Cardiac muscle cell (in vitro differentiated cells and primary cell): Measurements from ENCODE around the gene HAT1. TPM values are rescaled to one million over a fixed set of nuclear protein-coding genes. Genes with fewer than 3 reads are reported as not detected.

Experiments used
- DNase-seq, 2 donors: peaks; one replicate each; pipeline versions ENCODE4 v3.0.0 to v3.0.0-alpha.2; 2010 to 2017; ENCODE audit warnings: low read depth in 1 of 2, low spot score in 1 of 2
- H3K27ac ChIP-seq: fragments of 200-600 bp; sonication (generic); 2 replicates; pipeline ENCODE4 v1.5.1; 2016
- H3K27me3 ChIP-seq: fragments of 200-600 bp; sonication (generic); 2 replicates; pipeline ENCODE4 v1.6.0; 2016; ENCODE audit warnings: control low read depth
- H3K36me3 ChIP-seq: fragments of 200-600 bp; sonication (generic); 2 replicates; pipeline ENCODE4 v1.5.1; 2016; ENCODE audit warnings: control low read depth
- H3K4me1 ChIP-seq: fragments of 200-600 bp; sonication (generic); 2 replicates; pipeline ENCODE4 v1.8.1; 2017; ENCODE audit warnings: low read depth, mild to moderate bottlenecking, mixed run types
- H3K4me3 ChIP-seq: fragments of 200-600 bp; sonication (generic); 2 replicates; pipeline ENCODE4 v1.5.1; 2016; ENCODE audit warnings: mild to moderate bottlenecking
- H3K9me3 ChIP-seq: fragments of 200-600 bp; sonication (generic); 2 replicates; pipeline ENCODE4 v1.5.1; 2017; ENCODE audit warnings: low read depth, mild to moderate bottlenecking, control low read depth
- polyA plus RNA-seq: library from polyadenylated mRNA; unstranded; fragments of >200 nt; fragmentation: Nextera tagmentation; extraction: Ambion mirVana; gene quantifications from 2 replicates; pipeline ENCODE4 v1.2.1, GENCODE V29; 2016
- total RNA-seq: library from RNA; depleted of rRNA; stranded (reverse); fragments of >200 nt; gene quantifications from 2 replicates; pipeline ENCODE4 v1.2.3, GENCODE V29; 2016
- TF ChIP-seq, protein P1 (sequence below): IDR thresholded peaks from 2 replicates; pipeline ENCODE4 v1.5.1; 2012; ENCODE audit warnings: low read depth, mild to moderate bottlenecking, low read length

The HAT1 gene
- total and polyA plus RNA-seq, 2 experiments from 2014 or later = 30.7 to 84.0 TPM

DNA sequence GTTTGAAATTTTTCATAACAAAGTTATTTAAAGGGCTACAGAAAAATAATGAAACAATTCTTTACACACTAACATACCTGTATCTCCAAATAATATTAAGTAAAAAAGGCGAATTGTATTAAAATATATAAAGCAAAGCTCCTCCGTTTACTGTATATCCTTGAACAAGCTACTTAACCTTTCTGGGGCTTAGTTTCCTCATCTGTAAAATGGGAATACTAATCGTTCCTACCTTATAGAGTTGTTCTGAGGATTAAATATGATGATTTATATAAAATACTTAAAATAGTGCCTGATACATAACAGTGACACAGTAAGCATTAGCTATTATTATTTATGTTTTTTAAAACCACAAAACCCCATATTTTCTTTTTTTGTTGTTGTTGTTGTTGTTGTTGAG is 41.5 kb upstream of the HAT1 start:
- Histone ChIP-seq H3K27me3 (no peaks in the 10 kb centered on the region), H3K4me3 (no peak overlapping the region), H3K27ac (no peak overlapping the region), H3K9me3 (no peaks in the 10 kb centered on the region), H3K4me1 (peaks cover 30% of the 10 kb centered on the region), H3K36me3 (no peaks in the 10 kb centered on the region)
- no peak for DNase-seq
- TF ChIP-seq, protein P1, sequence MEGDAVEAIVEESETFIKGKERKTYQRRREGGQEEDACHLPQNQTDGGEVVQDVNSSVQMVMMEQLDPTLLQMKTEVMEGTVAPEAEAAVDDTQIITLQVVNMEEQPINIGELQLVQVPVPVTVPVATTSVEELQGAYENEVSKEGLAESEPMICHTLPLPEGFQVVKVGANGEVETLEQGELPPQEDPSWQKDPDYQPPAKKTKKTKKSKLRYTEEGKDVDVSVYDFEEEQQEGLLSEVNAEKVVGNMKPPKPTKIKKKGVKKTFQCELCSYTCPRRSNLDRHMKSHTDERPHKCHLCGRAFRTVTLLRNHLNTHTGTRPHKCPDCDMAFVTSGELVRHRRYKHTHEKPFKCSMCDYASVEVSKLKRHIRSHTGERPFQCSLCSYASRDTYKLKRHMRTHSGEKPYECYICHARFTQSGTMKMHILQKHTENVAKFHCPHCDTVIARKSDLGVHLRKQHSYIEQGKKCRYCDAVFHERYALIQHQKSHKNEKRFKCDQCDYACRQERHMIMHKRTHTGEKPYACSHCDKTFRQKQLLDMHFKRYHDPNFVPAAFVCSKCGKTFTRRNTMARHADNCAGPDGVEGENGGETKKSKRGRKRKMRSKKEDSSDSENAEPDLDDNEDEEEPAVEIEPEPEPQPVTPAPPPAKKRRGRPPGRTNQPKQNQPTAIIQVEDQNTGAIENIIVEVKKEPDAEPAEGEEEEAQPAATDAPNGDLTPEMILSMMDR = no peak

DNA sequence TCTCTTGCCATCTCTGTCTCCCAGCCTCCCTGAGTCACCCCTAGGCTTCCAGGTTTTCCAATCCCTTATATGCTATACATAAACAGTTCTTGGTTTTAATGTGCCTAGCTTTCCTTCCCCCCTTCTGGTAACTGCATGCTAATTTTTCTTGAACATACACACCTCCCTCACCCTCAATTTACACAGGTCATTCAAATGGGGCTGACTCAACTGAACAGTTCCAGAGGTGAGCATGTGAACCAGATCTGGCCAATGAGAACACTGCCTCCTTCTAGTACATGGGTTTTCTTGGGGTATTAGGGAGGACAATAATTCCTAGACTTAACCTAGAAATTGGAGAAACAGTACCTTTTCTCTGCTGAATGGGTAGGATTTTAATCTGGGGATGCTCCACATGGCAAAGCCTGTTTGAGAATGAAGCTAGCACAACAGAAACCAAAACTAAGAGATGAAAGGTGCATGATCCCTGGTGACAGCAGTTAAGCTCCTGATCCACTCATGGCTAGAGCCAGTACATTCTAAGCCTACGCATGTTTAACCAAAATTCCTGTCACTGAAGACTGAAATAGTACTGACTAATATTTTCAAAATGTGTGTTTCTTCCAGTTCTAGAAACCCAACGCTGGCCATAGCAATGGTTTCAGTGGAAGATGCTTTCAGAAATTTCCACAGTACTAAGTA is 40.0 kb upstream of the HAT1 start:
- H3K36me3 ChIP-seq = peaks cover 6% of the 10 kb centered on the region
- H3K27ac ChIP-seq = no peak overlapping the region
- H3K27me3 ChIP-seq = no peaks in the 10 kb centered on the region
- H3K4me3 ChIP-seq = no peak overlapping the region
- H3K9me3 ChIP-seq = no peaks in the 10 kb centered on the region
- no peak for DNase-seq
- H3K4me1 ChIP-seq = peaks cover 26% of the 10 kb centered on the region
- TF ChIP-seq, protein P1 = no peak

DNA sequence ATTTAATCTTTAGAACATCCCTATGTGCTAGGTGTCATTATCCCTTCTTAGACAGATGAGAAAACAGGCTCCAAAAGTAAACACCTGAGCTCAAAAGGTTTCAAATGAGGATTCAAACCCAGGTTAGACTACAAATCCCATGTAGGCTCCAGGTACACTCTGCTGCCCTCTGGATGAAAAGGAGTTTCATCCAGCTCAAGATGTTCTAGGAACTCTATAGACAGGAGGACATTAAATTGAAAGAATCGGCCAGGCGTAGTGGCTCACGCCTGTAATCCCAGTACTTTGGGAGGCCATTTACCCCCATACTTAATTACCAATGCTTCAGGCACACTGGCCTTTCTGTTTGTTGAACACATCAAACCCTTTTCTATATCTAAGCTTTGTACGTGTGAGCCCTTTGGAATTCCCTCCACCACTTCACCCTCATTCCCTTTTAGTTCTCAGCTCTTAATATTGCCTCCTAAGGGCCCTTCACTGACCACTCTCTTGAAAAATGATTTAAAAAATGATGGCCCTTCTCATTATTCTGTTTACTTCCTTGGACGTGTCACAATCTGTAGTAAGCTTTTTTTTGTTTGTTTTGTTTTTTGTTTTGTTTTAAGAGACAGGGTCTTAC is 38.9 kb upstream of the HAT1 start:
- no peaks in the 10 kb centered on the region for H3K9me3 ChIP-seq
- DNase-seq = no peak

DNA sequence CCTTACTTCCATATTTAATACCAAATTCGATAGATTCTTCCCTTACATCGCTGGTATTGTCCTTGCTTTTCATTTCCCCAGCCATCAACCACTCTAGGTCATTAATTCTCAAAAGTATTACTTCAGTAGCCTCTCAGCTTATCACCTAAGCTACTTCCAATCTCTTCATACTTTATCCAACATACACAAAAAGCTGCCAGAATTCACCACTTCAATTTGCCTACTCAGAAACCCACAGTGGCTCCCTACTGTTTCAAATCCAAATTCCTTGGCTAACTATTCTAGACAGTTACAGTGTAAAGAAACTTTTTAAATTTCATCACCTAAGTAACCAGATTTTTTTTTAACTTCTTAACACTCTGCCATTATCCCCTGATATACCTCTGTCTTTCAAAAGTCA is 32.9 kb upstream of the HAT1 start:
- TF ChIP-seq, protein P1 = no peak
- Histone ChIP-seq H3K27me3 (no peaks in the 10 kb centered on the region), H3K4me3 (no peak overlapping the region), H3K9me3 (no peaks in the 10 kb centered on the region), H3K36me3 (peaks cover 14% of the 10 kb centered on the region), H3K27ac (no peak overlapping the region), H3K4me1 (peaks cover 6% of the 10 kb centered on the region)
- peak in 1 of 2 donors; percentile 9 for DNase-seq

More for the DNA sequence above, 38.9 kb upstream of the HAT1 start:
- Histone ChIP-seq H3K4me3 (no peak overlapping the region), H3K27me3 (no peaks in the 10 kb centered on the region), H3K36me3 (peaks cover 9% of the 10 kb centered on the region), H3K4me1 (peaks cover 18% of the 10 kb centered on the region), H3K27ac (no peak overlapping the region)
- TF ChIP-seq, protein P1 = no peak

DNA sequence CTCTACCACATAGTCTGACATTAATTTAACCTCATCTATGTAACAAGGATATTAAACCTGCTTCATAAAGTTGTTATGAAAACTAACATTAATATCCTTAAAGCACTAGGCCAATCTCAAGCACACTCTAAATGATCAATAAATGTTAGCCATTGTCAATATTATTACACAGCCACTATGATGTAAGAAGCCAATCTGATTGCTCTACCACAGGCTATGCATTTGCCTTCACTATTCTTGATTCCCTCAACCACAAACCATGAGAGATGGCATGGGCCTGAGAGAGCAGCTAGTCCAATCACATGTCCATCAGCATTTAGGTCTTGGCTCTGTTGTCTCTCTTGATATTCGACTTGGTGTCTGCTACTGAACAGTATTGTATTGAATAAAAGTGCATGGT is 32.5 kb upstream of the HAT1 start:
- no peak for DNase-seq
- no peaks in the 10 kb centered on the region for H3K27me3 ChIP-seq
- TF ChIP-seq, protein P1 = no peak
- H3K36me3 ChIP-seq = peaks cover 14% of the 10 kb centered on the region
- no peaks in the 10 kb centered on the region for H3K9me3 ChIP-seq
- peaks cover 6% of the 10 kb centered on the region for H3K4me1 ChIP-seq
- no peak overlapping the region for H3K4me3 ChIP-seq
- no peak overlapping the region for H3K27ac ChIP-seq
